HG02884 (cell line): ENCODE results near the gene KCNIP4.

Source experiments
- ATAC-seq: cut with Tn5 transposase; IDR thresholded peaks from one replicate; pipeline ENCODE4 v1.9.1; 2021; ENCODE audit warnings: mild to moderate bottlenecking, moderate library complexity; ENCODE audit not compliant: unreplicated experiment

KCNIP4 gene

GRCh38 chr4:20696815-20697214 is 1251.8 kb downstream of the KCNIP4 start:
- no peak for ATAC-seq

DNA sequence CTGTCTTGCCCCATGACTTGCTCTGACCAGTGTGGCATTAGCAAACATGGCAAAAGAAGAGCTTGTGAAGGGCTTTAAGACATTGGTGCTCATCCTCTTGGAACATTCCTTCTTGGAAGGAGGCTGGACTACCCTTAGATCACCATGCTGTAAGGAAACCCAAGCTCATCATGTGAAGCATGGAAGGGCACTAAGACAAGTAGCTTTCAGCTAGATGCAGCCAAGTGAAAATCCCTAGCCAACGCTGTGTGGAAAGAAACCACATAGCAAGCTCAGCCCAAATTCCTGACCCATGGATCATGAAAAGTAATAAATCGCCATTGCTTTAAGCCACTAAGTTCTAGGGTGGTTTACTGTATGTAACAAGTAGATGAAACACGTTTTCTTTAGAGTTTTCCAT is 1260.7 kb downstream of the KCNIP4 start:
- no peak for ATAC-seq

DNA sequence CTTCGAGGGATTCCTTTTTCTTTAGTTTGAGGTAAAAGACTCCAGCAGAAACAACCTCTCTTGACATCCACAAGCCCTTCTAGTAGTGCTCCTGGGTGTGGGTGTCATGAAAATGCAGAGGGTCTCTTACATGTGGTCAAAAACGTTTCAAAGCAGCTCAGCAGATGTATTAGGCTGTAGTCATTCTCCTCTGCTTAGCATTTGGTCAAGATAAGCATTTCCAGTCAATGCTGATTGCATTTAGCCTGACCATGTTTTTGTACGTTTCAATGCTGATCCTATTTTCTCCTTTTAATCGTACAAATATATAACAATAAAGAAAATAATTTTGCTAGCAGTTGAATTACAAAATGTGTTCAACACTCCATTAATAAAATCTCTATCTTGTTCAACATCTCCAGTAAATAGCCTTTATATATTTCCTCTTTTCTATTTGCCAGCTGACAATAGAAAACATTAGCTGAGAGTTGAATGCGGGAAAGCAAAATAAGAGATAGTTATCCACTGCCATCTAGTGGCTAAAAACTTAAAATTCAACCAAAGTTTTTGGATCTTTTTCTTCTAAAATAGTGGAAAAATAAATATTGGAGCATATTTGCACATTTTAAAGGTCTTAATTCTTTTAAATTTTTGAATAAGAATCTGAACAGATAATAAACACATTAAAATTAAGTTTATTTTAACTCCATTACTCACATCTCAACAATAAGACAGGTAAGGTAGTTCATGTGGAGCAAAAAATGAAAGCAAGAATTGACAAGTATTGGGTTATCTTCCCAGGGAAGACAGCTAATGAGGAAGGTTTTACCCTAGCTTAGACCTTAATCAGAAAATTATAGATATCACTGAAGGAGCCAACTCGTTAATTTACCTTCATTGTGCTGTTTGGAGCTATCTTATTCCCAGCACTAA is 1263.5 kb downstream of the KCNIP4 start:
- no peak for ATAC-seq

GRCh38 chr4:20683766-20684165 is 1264.8 kb downstream of the KCNIP4 start:
- no peak for ATAC-seq

DNA sequence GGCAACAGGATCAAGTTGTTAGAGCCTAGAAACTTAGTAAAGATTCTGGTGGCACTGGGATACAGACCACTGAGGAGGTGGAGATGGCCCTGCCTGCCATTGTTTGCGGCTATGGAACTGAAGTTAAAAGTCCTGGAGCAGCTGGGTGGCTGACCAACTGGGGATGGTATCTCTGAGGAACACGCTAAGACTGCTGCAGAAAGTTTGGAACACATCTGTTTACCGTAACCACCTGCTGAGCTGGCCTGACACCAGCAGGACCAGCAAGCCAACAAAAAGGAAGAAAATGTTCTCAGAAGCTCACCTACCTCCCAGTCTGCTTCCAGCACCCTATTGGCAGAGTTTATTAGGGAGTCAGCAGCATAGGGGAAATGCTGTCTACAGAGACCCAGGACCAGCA is 1265.7 kb downstream of the KCNIP4 start:
- no peak for ATAC-seq

- no peak for ATAC-seq
These were observed 1267.3 kb downstream of the KCNIP4 start for GRCh38 chr4:20681271-20681670.

DNA sequence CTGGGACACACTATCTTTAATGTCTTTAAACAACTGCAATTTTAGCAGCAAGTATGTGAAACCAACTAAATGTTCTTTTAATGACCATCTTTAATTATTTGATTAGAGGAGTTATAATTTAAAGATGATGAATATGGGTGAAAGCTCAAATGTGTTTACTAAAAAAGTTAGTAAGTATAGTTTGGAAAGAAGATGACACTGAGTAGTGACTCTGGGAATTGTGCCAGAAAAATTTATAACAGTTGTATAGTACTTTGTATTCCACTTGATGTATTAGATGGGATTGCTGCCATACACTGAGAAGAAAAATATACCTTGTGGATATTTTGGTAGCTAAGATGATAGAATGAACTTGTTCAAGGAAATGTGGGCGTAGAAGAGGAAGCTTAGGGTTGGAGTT is 1267.8 kb downstream of the KCNIP4 start:
- no peak for ATAC-seq

- ATAC-seq = no peak
These were observed 1268.6 kb downstream of the KCNIP4 start for GRCh38 chr4:20679951-20680350.
